HepG2 (cell line): ENCODE results near the gene IGHMBP2. TPM values are rescaled to one million over a fixed set of nuclear protein-coding genes. Genes with fewer than 3 reads are reported as not detected.
A peak's percentile ranks its signal among the peaks of the same experiment; 100 is the strongest.

ENCODE experiments used
- ATAC-seq: fragments of 200-7000 bp; cut with Tn5 transposase; 3 replicates; pipeline ENCODE4 v1.9.1; 2020; ENCODE audit warnings: mild to moderate bottlenecking, moderate library complexity
- BruUV-seq: library from RNA; stranded (reverse); fragments of 400-500 nt; replicated peaks from 2 replicates; lab custom pipeline; 2021; lab: Mats Ljungman, UMichigan
- CTCF ChIA-PET: fragments of 300-600 bp; formaldehyde crosslinking; extraction: SDS; loops from one replicate; lab custom pipeline; 2021; ENCODE audit warnings: low total read pairs, inconsistent platforms, low intra/inter-chr PET ratio; lab: Yijun Ruan, JAX
- POLR2A ChIA-PET: fragments of 350-600 bp; sonication (Branson Sonifier 250); formaldehyde crosslinking; loops from one replicate; lab custom pipeline; 2020; ENCODE audit warnings: antibody characterized with exemption, inconsistent platforms; lab: Yijun Ruan, JAX
- DNase-seq: peaks from one replicate; pipeline ENCODE4 v3.0.0-alpha.2; 2015; ENCODE audit warnings: low spot score
- FAIRE-seq: peaks from 3 replicates; lab custom pipeline; 2011; peaks lifted over from hg19 to GRCh38; lab: Jason Lieb, UNC
- H2AFZ ChIP-seq: one replicate; pipeline ENCODE4 v1.6.1; 2011; ENCODE audit warnings: low read length, inconsistent platforms
- H3K27ac ChIP-seq: fragments of 300-600 bp; 3 replicates; pipeline ENCODE4 v1.8.0; 2011; ENCODE audit warnings: mixed run types, mild to moderate bottlenecking, mixed read lengths, low read length, inconsistent platforms; ENCODE audit not compliant: insufficient read depth; ENCODE audit errors: extremely low read length
- H3K27me3 ChIP-seq, 2 experiments: fragments of 200-600 bp in 1 of 2; 2 replicates in 1 of 2; 3 replicates in 1 of 2; pipeline versions ENCODE4 v1.6.0 to v1.8.0; 2011; ENCODE audit warnings: low read length in 2 of 2, mild to moderate bottlenecking in 2 of 2, moderate library complexity in 2 of 2, inconsistent platforms in 1 of 2; ENCODE audit not compliant: insufficient read depth in 2 of 2, control insufficient read depth in 1 of 2
- H3K36me3 ChIP-seq, 2 experiments: fragments of 200-600 bp in 1 of 2; replicated peaks in 1 of 2; 2 replicates in 1 of 2; 3 replicates in 1 of 2; pipeline versions ENCODE4 v1.5.1 to v1.8.0; 2011; ENCODE audit warnings: low read length in 2 of 2, inconsistent platforms in 1 of 2; ENCODE audit not compliant: insufficient read depth in 2 of 2, control insufficient read depth in 1 of 2
- H3K4me1 ChIP-seq: 2 replicates; pipeline ENCODE4 v1.5.1; 2012; ENCODE audit warnings: low read length, inconsistent platforms; ENCODE audit not compliant: insufficient read depth
- H3K4me2 ChIP-seq: 2 replicates; pipeline ENCODE4 v1.6.0; 2011; ENCODE audit warnings: low read depth, low read length, inconsistent platforms
- H3K4me3 ChIP-seq, 3 experiments: fragments of 200-600 bp in 1 of 3; sonication (generic), shearing (Covaris generic) in 1 of 3; replicated peaks in 1 of 3; 2 replicates each; pipeline ENCODE4 v1.5.1; 2011 to 2016; ENCODE audit warnings: low read length in 3 of 3, inconsistent platforms in 2 of 3, low read depth in 2 of 3, mild to moderate bottlenecking in 2 of 3, control low read depth in 1 of 3, mixed read lengths in 1 of 3; ENCODE audit not compliant: insufficient read depth in 1 of 3
- H3K79me2 ChIP-seq: one replicate; pipeline ENCODE4 v1.6.1; 2011; ENCODE audit warnings: low read length, inconsistent platforms; ENCODE audit not compliant: insufficient read depth
- H3K9ac ChIP-seq: 2 replicates; pipeline ENCODE4 v1.6.0; 2011; ENCODE audit warnings: mild to moderate bottlenecking, low read depth, low read length, inconsistent platforms; ENCODE audit not compliant: insufficient read depth
- H3K9me3 ChIP-seq: 2 replicates; pipeline ENCODE4 v1.5.1; 2012; ENCODE audit warnings: mild to moderate bottlenecking, low read length
- H4K20me1 ChIP-seq: 2 replicates; pipeline ENCODE4 v1.6.0; 2011; ENCODE audit warnings: inconsistent platforms, mild to moderate bottlenecking, low read length, moderate library complexity; ENCODE audit not compliant: insufficient read depth
- GTF2F1 ChIP-seq: fragments of 150-350 bp; IDR thresholded peaks from 2 replicates; pipeline ENCODE4 v1.6.1; 2014; ENCODE audit warnings: low read length
- KLF11 ChIP-seq: IDR thresholded peaks from 2 replicates; pipeline ENCODE4 v1.6.1; 2016; ENCODE audit warnings: missing compliant biosample characterization
- NONO ChIP-seq, 2 experiments: fragments of 450-650 bp in 1 of 2; sonication (generic) in 1 of 2; formaldehyde crosslinking in 1 of 2; IDR thresholded peaks in 1 of 2; conservative IDR thresholded peaks in 1 of 2; 2 replicates each; pipeline versions ENCODE4 v1.6.1 to v1.8.0; 2017 to 2022; ENCODE audit warnings: mild to moderate bottlenecking in 1 of 2, missing genetic modification reagents in 1 of 2, moderate library complexity in 1 of 2
- RXRB ChIP-seq: IDR thresholded peaks from 2 replicates; pipeline ENCODE4 v1.6.1; 2016; ENCODE audit warnings: borderline replicate concordance, missing genetic modification reagents, missing compliant biosample characterization
- WGBS: methylation state at CpG from one replicate; pipeline ENCODE4 v1.1.6; 2017; ENCODE audit warnings: low lambda C conversion rate; 5-methylcytosine and 5-hydroxymethylcytosine counted together
- in situ Hi-C: cut with HindIII; loops from 2 replicates; pipeline ENCODE4 v1.10.0; 2017; ENCODE audit warnings: low pct_unique_long_range_greater_than_20kb; ENCODE audit not compliant: extremely low pct_ligation_motif_present
- intact Hi-C: fragments of 100-400 bp; cut with micrococcal nuclease; formaldehyde crosslinking; loops from one replicate; pipeline ENCODE4 v1.10.0; 2022; ENCODE audit not compliant: unreplicated experiment
- polyA plus RNA-seq, 8 experiments: library from polyadenylated mRNA; depleted of rRNA in 3 of 8; stranded (reverse) in 7 of 8; unstranded in 1 of 8; fragments of >200 nt; fragmentation: Illumina TruSeq in 4 of 8; extraction: Trizol in 4 of 8; gene quantifications; 2 replicates each; pipeline versions ENCODE4 v1.2.1 to v1.2.3, GENCODE V29; 2011 to 2016; ENCODE audit warnings: low read depth in 4 of 8, missing spikeins in 1 of 8, mixed read lengths in 1 of 8; ENCODE audit not compliant: insufficient read depth in 1 of 8
- total RNA-seq, 5 experiments: library from RNA; depleted of rRNA; stranded (reverse); fragments of >200 nt; fragmentation: Illumina TruSeq; extraction: Trizol; gene quantifications; 2 replicates each; pipeline ENCODE4 v1.2.3, GENCODE V29; 2016; ENCODE audit warnings: low read depth in 1 of 5
- TF ChIP-seq, protein P1 (sequence below): sonication (generic); formaldehyde crosslinking; IDR thresholded peaks from 2 replicates; pipeline ENCODE4 v1.4.0; 2020; ENCODE audit warnings: missing genetic modification reagents, mild to moderate bottlenecking, borderline replicate concordance
- TF ChIP-seq, protein P2 (sequence below), 2 experiments: sonication (generic) in 1 of 2; formaldehyde crosslinking in 1 of 2; IDR thresholded peaks; 2 replicates each; pipeline versions ENCODE4 v1.6.1 to v1.9.0; 2014 to 2022; ENCODE audit warnings: antibody characterized with exemption in 1 of 2, borderline replicate concordance in 1 of 2, inconsistent platforms in 1 of 2, low read depth in 1 of 2, missing genetic modification reagents in 1 of 2
- TF ChIP-seq, protein P3 (sequence below): sonication (generic); formaldehyde crosslinking; IDR thresholded peaks from 2 replicates; pipeline ENCODE4 v1.5.1; 2020; ENCODE audit warnings: missing genetic modification reagents, mild to moderate bottlenecking, borderline replicate concordance

The IGHMBP2 gene
- total and polyA plus RNA-seq, 2 of the 13 experiments (the other 11 are each of a cell fraction or from before 2014, with no cell fraction given), result 8.9 to 9.9 TPM

DNA sequence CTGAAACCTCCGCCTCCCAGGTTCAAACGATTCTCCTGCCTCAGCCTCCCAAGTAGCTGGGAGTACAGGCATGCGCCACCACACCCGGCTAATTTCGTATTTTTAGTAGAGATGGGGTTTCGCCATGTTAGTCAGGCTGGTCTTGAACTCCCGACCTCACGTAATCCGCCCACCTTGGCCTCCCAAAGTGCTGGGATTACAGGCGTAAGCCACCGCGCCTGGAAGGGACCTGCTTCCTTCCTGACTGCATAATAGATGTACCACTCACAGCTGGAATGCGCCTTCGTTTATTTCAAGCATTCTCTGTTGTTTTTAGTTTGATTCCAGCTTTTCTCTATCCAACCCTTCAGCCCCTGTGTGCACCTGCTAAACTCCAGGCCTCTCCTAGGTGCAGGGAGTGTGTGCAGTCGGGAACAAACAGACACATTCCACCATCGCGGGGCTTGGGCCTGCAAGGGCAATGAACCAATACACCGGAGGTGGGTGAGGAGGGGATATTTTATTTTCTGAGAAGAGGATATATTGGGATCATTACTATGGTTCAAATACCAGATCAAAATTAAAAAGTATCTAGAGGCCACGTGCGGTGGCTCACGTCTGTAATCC is 47.2 kb upstream of the IGHMBP2 start (continued):
- TF ChIP-seq, protein P1, sequence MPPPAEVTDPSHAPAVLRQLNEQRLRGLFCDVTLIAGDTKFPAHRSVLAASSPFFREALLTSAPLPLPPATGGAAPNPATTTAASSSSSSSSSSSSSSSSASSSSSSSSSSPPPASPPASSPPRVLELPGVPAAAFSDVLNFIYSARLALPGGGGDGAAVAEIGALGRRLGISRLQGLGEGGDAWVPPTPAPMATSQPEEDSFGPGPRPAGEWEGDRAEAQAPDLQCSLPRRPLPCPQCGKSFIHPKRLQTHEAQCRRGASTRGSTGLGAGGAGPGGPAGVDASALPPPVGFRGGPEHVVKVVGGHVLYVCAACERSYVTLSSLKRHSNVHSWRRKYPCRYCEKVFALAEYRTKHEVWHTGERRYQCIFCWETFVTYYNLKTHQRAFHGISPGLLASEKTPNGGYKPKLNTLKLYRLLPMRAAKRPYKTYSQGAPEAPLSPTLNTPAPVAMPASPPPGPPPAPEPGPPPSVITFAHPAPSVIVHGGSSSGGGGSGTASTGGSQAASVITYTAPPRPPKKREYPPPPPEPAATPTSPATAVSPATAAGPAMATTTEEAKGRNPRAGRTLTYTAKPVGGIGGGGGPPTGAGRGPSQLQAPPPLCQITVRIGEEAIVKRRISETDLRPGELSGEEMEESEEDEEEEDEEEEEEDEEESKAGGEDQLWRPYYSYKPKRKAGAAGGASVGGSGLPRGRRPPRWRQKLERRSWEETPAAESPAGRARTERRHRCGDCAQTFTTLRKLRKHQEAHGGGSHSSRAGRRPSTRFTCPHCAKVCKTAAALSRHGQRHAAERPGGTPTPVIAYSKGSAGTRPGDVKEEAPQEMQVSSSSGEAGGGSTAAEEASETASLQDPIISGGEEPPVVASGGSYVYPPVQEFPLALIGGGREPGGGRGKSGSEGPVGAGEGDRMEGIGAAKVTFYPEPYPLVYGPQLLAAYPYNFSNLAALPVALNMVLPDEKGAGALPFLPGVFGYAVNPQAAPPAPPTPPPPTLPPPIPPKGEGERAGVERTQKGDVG (CRISPR knock-in tag), result 0 out of 2 replicates have a peak, but pooled peaks have one; percentile 49
- TF ChIP-seq RXRB (CRISPR knock-in tag) (peak; percentile 37; the same call in 1 of the 2 replicates), KLF11 (CRISPR knock-in tag) (0 out of 2 replicates have a peak, but pooled peaks have one; percentile 5)
- TF ChIP-seq, all 625 proteins: peak for 12; not testable (repeated sequence) for 613

DNA sequence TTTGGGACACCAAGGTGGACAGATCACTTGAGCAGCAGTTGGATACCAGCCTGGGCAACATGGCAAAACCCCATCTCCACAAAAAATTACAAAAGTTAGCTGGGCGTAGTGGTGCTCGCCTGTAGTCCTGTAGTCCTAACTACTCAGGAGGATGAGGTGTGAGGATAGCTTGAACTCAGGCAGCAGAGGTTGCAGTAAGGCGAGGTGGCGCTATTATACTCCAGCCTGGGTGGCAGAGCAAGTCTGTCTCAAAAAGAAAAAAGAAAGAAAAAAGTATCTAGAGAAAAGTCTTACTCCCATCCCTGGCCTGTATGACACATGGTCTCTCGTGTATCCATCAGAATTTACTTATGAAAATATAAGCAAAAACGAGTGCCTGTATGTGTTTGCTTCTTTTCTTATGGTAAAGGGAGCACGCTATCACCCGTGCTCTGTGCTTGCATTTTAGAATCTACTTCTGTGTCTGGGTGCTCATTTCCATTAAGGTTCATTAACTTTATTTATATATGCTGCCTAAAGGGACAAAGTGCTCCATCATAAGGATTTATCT is 46.6 kb upstream of the IGHMBP2 start:
- ChIA-PET POLR2A (interaction anchor here (0.6 to 3.5 kb wide), 2 partner anchors 13 to 48 kb away, joined by 3 to 31 read pairs; no protein-coding TSS in a partner anchor), CTCF (no interaction called here)
- peak; percentile 42 for FAIRE-seq
- H3K27ac ChIP-seq, result peak overlapping the region; percentile 71
- peak; percentile 71 for ATAC-seq
- peak overlapping the region; percentile 24; the same call in 1 of the 2 replicates for H3K9ac ChIP-seq
- no peaks in the 10 kb centered on the region for H3K79me2 ChIP-seq
- H3K4me2 ChIP-seq, result peak overlapping the region; percentile 79
- H3K27me3 ChIP-seq, result no peaks in the 10 kb centered on the region
- H4K20me1 ChIP-seq, result no peaks in the 10 kb centered on the region
- no TSS peak for BruUV-seq
- peaks cover 53% of the 10 kb centered on the region for H3K4me1 ChIP-seq
- no peaks in the 10 kb centered on the region for H3K9me3 ChIP-seq
- H2AFZ ChIP-seq, result no peak overlapping the region
- no peaks in the 10 kb centered on the region for H3K36me3 ChIP-seq
- no peak for DNase-seq
- WGBS, result 8% methylated on average over 8 of the region's 8 CpGs
- intact Hi-C loops (loop anchor here (2.0 kb wide), 1 partner anchor 18 kb away; no protein-coding TSS in a partner anchor), in situ Hi-C loops (no loop called here)
- peak overlapping the region in 2 of 3 experiments; percentile 27 to 47; a peak in 1 of 6 replicates for H3K4me3 ChIP-seq
- TF ChIP-seq, protein P2, sequence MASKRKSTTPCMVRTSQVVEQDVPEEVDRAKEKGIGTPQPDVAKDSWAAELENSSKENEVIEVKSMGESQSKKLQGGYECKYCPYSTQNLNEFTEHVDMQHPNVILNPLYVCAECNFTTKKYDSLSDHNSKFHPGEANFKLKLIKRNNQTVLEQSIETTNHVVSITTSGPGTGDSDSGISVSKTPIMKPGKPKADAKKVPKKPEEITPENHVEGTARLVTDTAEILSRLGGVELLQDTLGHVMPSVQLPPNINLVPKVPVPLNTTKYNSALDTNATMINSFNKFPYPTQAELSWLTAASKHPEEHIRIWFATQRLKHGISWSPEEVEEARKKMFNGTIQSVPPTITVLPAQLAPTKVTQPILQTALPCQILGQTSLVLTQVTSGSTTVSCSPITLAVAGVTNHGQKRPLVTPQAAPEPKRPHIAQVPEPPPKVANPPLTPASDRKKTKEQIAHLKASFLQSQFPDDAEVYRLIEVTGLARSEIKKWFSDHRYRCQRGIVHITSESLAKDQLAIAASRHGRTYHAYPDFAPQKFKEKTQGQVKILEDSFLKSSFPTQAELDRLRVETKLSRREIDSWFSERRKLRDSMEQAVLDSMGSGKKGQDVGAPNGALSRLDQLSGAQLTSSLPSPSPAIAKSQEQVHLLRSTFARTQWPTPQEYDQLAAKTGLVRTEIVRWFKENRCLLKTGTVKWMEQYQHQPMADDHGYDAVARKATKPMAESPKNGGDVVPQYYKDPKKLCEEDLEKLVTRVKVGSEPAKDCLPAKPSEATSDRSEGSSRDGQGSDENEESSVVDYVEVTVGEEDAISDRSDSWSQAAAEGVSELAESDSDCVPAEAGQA (IDR thresholded peaks at IDR 0.05; ENCODE audit: low read depth), result no peak
- TF ChIP-seq, protein P2 (CRISPR knock-in tag; IDR thresholded peaks at IDR 0.05; ENCODE audit: borderline replicate concordance), result no peak
- no peak for TF ChIP-seq NONO (IDR thresholded peaks at IDR 0.05)
- no peak for TF ChIP-seq NONO (CRISPR knock-in tag; conservative IDR thresholded peaks at IDR 0.05)
- no peak for TF ChIP-seq GTF2F1
- TF ChIP-seq, protein P3, sequence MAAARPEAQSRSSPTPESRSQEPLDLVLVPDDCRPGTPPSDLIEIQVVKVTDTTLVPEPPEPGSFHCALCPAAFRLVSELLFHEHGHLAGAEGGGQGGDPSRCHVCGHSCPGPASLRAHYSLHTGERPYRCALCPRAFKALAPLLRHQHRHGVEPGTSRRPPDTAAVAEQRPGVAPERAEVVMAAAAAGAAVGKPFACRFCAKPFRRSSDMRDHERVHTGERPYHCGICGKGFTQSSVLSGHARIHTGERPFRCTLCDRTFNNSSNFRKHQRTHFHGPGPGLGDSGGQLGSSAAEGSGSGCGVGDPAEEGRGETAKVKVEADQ (CRISPR knock-in tag), result 0 out of 2 replicates have a peak, but pooled peaks have one; percentile 28
